NOMO-1 (cell line): ENCODE data around the gene CACNA1C.

ENCODE experiments used
- DNase-seq, 2 experiments: peaks; one replicate each; lab custom pipeline; 2025; ENCODE audit not compliant: unreplicated experiment in 2 of 2; lab: John Stamatoyannopoulos, UW

The CACNA1C gene

GRCh38 chr12:2288875-2289274 is 236.1 kb downstream of the CACNA1C start:
- DNase-seq: no peak

DNA sequence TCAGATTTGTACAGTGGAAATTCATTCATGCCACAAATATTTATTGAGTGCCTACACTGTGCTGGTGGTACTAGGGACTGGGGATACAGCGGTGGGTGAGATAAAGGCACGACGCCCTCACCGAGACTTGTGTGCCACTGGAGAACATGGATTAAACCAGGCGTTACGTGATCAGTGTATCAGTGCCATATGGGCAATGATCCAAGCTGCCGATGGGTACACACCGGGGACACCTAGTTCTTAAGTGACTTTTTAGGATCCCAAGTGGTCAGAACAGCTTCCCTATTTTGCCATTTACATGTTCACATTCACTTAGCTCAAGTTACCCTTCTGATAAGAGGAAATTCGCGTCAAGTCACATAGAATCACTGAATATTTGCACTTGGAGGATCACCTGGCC is 236.7 kb downstream of the CACNA1C start:
- DNase-seq: peak in 1 of 2 experiments; percentile 20

DNA sequence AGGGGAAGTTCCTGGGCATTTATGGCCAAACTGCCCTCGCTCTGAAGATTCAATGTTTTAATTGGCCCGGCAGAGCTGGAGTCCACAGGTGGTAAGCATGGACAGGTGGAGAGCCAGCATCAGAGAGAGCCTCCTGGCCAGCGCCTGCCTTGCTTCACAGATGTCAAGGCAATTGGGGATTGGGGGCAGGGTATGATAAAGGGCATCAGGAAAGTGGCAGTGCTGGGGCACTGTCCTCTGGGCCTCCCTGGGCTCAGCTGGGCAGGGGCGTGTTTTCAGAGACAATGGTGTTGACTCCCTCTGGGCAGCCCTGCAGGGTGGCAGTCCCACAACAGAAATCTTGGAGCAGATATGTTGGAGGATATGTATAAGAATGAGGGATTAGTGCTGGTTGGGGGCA is 237.3 kb downstream of the CACNA1C start:
- no peak for DNase-seq

- DNase-seq: no peak
Observed at GRCh38 chr12:2290516-2291065, 237.8 kb downstream of the CACNA1C start.

GRCh38 chr12:2291182-2291832 is 238.5 kb downstream of the CACNA1C start:
- DNase-seq: peak; percentile 59 to 61

GRCh38 chr12:2291947-2292346 is 239.2 kb downstream of the CACNA1C start:
- DNase-seq: no peak

DNA sequence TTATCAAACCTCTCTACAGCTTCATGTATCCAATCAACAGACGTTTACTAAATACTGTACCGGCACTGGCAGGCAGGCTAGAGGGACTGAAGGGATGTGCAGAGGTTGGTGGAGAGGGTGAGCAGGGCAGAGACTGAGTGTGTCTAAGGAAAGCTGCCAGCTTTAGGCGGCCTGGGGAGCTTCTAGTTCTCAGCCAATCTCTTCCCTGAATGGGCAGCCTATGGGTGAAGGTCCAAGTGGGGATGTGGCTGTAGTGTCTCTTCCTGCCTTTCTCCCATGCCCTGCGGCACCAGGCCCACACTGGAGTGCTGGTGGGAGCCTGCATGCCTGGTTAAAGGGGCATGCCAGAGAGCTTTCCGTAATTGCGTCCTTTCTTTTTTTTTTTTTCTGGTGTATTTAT is 239.8 kb downstream of the CACNA1C start:
- DNase-seq: no peak

- peak; percentile 93 to 95 for DNase-seq
Observed at GRCh38 chr12:2294651-2295475, 242.1 kb downstream of the CACNA1C start.

GRCh38 chr12:2295941-2296461 is 243.2 kb downstream of the CACNA1C start:
- DNase-seq: peak in 1 of 2 experiments; percentile 39

- DNase-seq: no peak
Observed at GRCh38 chr12:2297004-2297403, 244.2 kb downstream of the CACNA1C start.

- DNase-seq: no peak
Observed at GRCh38 chr12:2297658-2298057, 244.9 kb downstream of the CACNA1C start.

GRCh38 chr12:2298556-2299200 is 245.9 kb downstream of the CACNA1C start:
- no peak for DNase-seq

DNA sequence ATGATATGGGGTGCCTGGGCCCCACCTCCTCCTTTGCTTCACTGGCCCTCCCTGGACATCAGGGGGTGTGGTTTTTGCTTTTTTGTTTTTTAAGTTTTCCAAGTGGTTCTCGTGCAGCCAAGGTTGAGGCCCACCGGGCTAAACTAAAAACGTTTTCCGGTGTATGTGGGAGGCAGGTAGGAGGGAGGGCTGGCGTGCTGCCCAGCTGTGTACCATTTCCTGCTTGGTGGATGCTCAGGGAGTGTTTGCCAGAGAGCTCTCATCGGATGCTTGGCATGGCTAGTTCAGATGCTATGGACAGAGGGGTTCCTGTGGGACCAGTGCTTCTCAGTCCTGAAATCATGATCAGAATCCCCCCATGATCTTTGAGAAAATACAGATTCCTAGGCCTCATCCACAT is 246.4 kb downstream of the CACNA1C start:
- no peak for DNase-seq

DNA sequence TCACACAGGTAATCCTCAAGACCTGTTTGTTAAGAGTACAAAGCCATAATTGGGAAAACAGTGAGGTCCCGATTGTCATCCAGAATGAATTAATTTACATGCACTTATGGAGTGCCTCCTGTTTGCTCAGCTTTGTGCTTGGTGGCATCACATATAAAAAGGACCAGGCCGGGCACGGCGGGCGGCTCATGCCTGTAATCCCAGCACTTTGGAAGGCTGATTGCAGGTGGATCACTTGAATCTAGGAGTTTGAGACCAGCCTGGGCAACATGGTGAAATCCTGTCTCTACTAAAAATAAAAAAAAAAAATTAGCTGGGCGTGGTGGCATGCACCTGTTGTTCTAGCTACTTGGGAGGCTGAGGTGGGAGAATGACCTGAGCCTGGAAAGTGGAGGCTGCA is 247.4 kb downstream of the CACNA1C start:
- DNase-seq: no peak

DNA sequence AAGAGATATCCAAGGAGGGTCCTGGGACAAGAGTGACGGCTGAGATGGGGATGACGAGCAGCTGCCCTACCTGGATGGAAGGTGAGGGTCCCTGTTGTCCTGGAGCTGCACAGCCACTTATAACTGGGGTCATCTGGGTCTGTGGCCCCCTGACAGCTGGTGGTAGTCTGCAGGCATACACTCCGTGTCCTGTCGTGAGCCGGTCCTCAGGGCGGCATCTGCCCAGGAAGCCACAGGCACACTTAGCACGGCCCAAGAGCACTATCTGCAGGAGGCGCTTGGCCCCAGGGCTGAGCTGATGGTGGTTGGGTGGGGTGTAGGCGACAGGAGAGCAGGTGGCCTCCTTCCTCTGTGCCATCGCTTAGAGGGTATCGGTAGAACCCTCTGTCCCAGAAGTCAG is 248.1 kb downstream of the CACNA1C start:
- no peak for DNase-seq

DNA sequence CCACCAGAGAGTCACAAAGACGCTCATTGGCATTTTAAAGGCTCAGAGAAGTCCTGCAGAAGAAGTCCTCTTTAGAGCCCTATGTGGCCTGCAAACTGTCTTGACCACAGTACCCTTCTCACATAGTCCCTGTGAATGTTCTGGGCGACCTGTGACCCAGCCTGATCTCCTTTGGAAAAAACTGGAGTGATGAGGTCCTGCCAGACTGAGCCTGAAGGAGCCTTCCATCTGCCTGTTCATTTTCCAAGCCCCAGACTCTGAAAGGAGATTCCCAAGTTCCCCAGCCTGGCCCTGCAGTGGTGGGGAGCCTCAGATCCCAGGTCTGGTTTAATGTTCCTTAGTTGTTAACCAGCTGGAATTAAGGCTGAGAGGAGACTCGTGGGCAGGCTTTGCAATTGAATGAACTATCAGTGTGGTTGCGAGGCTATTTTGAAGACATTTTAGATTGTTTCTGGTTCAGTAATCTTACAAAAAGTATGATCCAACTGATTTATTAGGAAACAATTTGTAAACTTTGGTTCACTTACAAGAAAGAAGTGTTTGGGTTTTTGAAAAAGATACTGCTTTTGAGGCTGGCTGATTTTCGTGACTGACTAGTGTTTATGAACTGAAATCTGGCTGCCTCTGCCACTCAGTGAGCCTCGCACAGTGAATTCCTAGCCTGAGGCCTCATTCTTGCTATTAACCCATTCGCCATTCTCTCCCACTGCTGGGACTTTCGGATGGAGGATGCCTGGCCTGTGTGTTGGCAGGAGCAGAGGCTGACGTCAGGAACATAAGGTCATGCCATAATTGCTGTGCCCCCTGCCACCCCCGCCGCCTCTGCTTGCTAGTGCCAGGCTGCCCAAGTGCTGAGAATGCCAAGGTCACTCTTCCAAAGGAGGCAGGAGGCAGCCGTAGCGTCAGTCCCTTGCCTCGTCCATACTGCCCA is 249.0 kb downstream of the CACNA1C start:
- no peak for DNase-seq

DNA sequence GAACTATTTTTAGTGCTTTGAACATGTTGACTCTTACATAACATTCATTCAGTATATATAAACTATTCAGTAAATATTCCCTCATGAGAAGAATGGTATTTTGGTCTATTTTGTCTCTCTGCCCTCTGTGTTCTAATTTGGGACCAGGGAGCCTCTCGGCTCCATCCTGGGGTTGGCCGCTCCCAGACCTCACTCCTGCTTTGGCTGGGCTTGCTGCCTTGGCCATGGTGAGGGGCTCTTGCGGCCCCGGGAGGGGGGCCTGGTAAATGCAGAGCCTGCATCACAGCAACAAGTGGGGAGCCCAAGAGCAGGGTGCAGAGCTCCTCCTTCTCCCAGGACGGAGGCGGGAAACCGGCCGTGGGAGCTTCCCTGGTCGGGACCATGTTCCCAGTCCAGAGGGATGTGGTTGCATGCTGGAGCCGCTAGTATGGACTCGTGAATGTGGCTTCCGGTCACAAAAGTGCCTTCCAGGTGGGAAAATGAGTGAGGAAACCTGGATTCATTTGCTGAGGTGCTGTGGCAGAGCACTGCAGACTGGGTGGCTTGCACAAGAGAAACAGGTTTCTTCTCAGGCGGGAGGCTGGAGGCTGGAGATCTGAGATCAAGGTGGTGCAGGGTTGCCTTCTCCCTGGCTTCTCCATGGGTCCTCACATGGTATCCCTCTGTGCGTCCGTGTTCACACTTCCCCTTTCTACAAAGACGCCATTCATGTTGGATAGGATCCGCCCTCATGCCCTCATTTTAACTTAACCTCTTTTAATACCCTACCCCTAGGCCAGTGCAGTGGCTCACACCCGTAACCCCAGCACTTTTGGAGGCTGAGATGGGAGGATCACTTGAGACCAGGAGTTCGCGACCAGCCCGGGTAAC is 250.2 kb downstream of the CACNA1C start:
- DNase-seq: no peak

DNA sequence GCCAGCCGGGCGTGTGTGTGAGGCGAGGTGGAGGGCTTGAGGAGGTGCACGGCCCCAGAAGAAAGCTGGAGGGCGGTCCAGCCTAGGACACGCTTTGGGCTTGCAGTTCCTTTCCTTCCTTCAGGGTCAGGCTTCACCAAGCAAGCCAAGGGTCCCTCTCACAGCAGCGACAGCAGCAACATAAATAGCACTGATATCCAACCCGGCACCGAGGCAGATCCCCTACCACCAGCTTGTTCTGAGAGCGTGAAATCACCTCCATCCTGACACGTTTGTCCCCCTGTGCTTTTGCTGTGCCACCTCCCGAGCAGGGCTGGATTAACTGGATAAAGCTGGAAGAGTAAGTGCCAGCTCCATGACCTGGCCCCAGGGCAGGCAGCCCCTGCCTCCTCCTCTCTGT is 251.4 kb downstream of the CACNA1C start:
- no peak for DNase-seq

DNA sequence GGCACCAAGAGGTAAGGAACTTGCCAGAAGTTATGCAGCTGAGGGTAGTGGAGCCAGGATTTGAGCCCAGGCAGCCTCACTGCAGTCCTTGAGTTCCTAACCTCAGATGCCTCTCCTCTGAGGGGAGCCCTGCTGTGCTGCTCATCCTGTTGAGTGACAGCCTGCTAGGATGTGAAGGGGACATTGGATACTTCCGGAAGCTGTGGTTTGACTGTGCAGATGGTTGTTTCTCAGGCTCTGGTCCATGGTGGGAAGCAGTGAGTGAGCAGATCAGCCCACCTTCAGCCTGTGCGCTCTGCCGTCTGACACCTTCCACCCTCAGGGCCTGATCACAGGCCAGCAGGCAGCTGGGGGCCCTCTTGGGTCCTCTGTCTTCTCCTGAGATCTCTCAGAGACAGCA is 253.2 kb downstream of the CACNA1C start:
- no peak for DNase-seq
